ENCODE measurements around the gene PITPNC1. TPM values are rescaled to one million over a fixed set of nuclear protein-coding genes. Genes with fewer than 3 reads are reported as not detected.
A peak's percentile ranks its signal among the peaks of the same experiment; 100 is the strongest.

Gene PITPNC1
- polyA plus RNA-seq (2012; rRNA removed): 14.0 and 18.4 TPM in 2 replicates
- 23.1 and 29.2 TPM in 2 replicates for polyA plus RNA-seq (2012; cell fraction: cytosol; rRNA removed)
- 10.6 and 14.8 TPM in 2 replicates for polyA plus RNA-seq (2012; cell fraction: nucleus; rRNA removed)

DNA sequence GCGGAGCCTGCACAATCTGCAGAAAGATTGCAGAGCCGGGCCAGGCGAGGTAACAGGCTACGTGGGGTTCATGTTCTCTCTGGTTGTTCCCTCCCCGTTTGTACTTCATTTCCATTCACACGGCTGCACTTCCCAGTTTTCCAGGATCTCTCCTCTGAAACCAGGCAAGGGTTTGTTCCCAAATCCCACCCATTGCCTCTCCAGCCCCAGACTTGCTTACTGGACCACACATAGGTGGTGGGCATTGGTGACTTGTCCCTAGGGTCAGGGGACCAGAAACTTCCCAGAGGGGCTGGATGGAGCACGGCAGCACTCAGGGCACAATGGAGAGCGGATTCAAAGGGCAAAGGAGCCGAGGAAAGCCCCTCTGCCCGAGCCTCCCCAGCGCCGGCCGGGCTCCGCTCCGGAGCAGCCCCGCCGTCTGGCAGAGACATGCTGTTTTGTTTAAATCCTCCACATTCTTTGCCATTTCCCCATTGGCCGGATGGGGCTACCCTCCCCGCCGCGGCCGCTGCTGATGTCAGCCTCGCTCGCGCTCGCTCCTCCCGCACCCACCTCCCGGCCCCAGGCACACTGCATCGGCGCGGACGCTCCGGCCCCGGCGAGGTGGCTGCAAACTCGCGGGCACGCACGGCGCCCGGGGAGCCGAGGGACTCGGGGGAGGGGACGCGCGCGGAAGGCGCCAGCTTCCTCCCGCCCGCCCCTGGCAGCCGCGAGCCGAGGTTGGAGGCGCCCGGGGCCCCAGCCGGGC is at the start of gene PITPNC1:
PITPNC1 (plus strand) TSS at position 545 of the 751 bp plus-strand sequence.
- ChIA-PET CTCF (interaction anchor here (0.6 to 10.1 kb wide), 31 partner anchors 11 to 1179 kb away, joined by 3 to 284 read pairs (median 13); partner anchors contain the start of genes NOL11 and PSMD12), POLR2A (interaction anchor here (1.6 to 3.3 kb wide), 3 partner anchors 11 to 341 kb away, joined by 4 to 17 read pairs (median 6); partner anchors contain the start of gene NOL11)
- peak within 1 kb of the TSS; percentile 69 for H2AFZ ChIP-seq (ENCODE audit: low read depth)
- peak; percentile 94 for DNase-seq
- H3K9ac ChIP-seq: peak within 1 kb of the TSS; percentile 85
- peaks cover 16 to 21% of the 10 kb centered on the region in 2 experiments; a peak in 3 of 4 replicates for H3K4me1 ChIP-seq (ENCODE audit: control insufficient read depth in 1 of 2, insufficient read depth in 2 of 2, low read depth in 1 of 2, low read length in 1 of 2)
- no peaks in the 10 kb centered on the region for H3K27me3 ChIP-seq (ENCODE audit: insufficient read depth)
- no peaks in the 10 kb centered on the region for H3K36me3 ChIP-seq (replicated peaks in 1 of 2; ENCODE audit: control insufficient read depth in 1 of 2, insufficient read depth in 2 of 2, low read length in 1 of 2)
- peak within 1 kb of the TSS; percentile 97 to 98 for H3K27ac ChIP-seq (ENCODE audit: low read depth in 2 of 2, low read length in 1 of 2)
- peak within 1 kb of the TSS; percentile 74 to 95 for H3K4me3 ChIP-seq (ENCODE audit: low read depth in 2 of 2, low read length in 1 of 2)
- no peaks in the 10 kb centered on the region for H4K20me1 ChIP-seq (ENCODE audit: insufficient read depth)
- H3K9me2 ChIP-seq: no peaks in the 10 kb centered on the region
- peaks cover 22% of the 10 kb centered on the region for H3F3A ChIP-seq (replicated peaks; ENCODE audit: insufficient read depth)
- peak within 1 kb of the TSS; percentile 97 for H3K4me2 ChIP-seq
- WGBS (ENCODE audit: low lambda C conversion rate): 1% methylated on average over 40 of the region's 56 CpGs
- H3K9me3 ChIP-seq: no peaks in the 10 kb centered on the region
- TF ChIP-seq NRF1 (IDR thresholded peaks at IDR 0.05; ENCODE audit: low read depth, low read length) (peak; percentile 30; the same call in 1 of the 2 replicates), CHD2 (IDR thresholded peaks at IDR 0.05; ENCODE audit: low read length, partially characterized antibody) (peak; percentile 63), GATA2 (CRISPR knock-in tag; IDR thresholded peaks at IDR 0.05) (no peak), FOSL2 (IDR thresholded peaks at IDR 0.05; ENCODE audit: borderline replicate concordance, low read depth) (no peak; the same call in 1 of the 2 replicates), TAF1 (IDR thresholded peaks at IDR 0.05; ENCODE audit: borderline replicate concordance, low read depth, low read length) (peak; percentile 89), TEAD4 (IDR thresholded peaks at IDR 0.05; ENCODE audit: borderline replicate concordance, insufficient read depth) (peak; percentile 51; the same call in 1 of the 2 replicates), MXI1 (IDR thresholded peaks at IDR 0.05; ENCODE audit: low read depth, low read length) (peak; percentile 94), RFX5 (IDR thresholded peaks at IDR 0.05; ENCODE audit: low read length) (peak; percentile 21; the same call in 1 of the 2 replicates), RCOR1 (IDR thresholded peaks at IDR 0.05; ENCODE audit: low read length) (no peak), RAD21 (IDR thresholded peaks at IDR 0.05; ENCODE audit: low read length) (0 out of 2 replicates have a peak, but pooled peaks have one; percentile 16), FOXM1 (IDR thresholded peaks at IDR 0.05; ENCODE audit: low read depth) (peak; percentile 19; the same call in 1 of the 2 replicates), ELF1 (IDR thresholded peaks at IDR 0.05) (no peak), SIN3A (IDR thresholded peaks at IDR 0.05; ENCODE audit: borderline replicate concordance, low read depth, low read length) (peak; percentile 95), RXRA (IDR thresholded peaks at IDR 0.05; ENCODE audit: borderline replicate concordance, low read depth) (peak; percentile 24; the same call in 1 of the 2 replicates), TCF12 (IDR thresholded peaks at IDR 0.05) (peak; percentile 56), MEF2A (IDR thresholded peaks at IDR 0.05; ENCODE audit: borderline replicate concordance, low read depth) (no peak), NFIC (IDR thresholded peaks at IDR 0.05; ENCODE audit: borderline replicate concordance) (no peak; the same call in 1 of the 2 replicates), FOXJ3 (CRISPR knock-in tag; IDR thresholded peaks at IDR 0.05) (no peak), POLR2AphosphoS5 (IDR thresholded peaks at IDR 0.05; ENCODE audit: low read depth, low read length) (peak; percentile 74)
- TF ChIP-seq, protein P1, sequence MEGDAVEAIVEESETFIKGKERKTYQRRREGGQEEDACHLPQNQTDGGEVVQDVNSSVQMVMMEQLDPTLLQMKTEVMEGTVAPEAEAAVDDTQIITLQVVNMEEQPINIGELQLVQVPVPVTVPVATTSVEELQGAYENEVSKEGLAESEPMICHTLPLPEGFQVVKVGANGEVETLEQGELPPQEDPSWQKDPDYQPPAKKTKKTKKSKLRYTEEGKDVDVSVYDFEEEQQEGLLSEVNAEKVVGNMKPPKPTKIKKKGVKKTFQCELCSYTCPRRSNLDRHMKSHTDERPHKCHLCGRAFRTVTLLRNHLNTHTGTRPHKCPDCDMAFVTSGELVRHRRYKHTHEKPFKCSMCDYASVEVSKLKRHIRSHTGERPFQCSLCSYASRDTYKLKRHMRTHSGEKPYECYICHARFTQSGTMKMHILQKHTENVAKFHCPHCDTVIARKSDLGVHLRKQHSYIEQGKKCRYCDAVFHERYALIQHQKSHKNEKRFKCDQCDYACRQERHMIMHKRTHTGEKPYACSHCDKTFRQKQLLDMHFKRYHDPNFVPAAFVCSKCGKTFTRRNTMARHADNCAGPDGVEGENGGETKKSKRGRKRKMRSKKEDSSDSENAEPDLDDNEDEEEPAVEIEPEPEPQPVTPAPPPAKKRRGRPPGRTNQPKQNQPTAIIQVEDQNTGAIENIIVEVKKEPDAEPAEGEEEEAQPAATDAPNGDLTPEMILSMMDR (IDR thresholded peaks at IDR 0.05): no peak
- TF ChIP-seq, protein P2, sequence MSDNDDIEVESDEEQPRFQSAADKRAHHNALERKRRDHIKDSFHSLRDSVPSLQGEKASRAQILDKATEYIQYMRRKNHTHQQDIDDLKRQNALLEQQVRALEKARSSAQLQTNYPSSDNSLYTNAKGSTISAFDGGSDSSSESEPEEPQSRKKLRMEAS (IDR thresholded peaks at IDR 0.05; ENCODE audit: low read depth): peak; percentile 85; the same call in 1 of the 2 replicates
- TF ChIP-seq, protein P3, sequence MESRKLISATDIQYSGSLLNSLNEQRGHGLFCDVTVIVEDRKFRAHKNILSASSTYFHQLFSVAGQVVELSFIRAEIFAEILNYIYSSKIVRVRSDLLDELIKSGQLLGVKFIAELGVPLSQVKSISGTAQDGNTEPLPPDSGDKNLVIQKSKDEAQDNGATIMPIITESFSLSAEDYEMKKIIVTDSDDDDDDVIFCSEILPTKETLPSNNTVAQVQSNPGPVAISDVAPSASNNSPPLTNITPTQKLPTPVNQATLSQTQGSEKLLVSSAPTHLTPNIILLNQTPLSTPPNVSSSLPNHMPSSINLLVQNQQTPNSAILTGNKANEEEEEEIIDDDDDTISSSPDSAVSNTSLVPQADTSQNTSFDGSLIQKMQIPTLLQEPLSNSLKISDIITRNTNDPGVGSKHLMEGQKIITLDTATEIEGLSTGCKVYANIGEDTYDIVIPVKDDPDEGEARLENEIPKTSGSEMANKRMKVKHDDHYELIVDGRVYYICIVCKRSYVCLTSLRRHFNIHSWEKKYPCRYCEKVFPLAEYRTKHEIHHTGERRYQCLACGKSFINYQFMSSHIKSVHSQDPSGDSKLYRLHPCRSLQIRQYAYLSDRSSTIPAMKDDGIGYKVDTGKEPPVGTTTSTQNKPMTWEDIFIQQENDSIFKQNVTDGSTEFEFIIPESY (IDR thresholded peaks at IDR 0.05; ENCODE audit: borderline replicate concordance, low read depth): no peak
- TF ChIP-seq, protein P4, sequence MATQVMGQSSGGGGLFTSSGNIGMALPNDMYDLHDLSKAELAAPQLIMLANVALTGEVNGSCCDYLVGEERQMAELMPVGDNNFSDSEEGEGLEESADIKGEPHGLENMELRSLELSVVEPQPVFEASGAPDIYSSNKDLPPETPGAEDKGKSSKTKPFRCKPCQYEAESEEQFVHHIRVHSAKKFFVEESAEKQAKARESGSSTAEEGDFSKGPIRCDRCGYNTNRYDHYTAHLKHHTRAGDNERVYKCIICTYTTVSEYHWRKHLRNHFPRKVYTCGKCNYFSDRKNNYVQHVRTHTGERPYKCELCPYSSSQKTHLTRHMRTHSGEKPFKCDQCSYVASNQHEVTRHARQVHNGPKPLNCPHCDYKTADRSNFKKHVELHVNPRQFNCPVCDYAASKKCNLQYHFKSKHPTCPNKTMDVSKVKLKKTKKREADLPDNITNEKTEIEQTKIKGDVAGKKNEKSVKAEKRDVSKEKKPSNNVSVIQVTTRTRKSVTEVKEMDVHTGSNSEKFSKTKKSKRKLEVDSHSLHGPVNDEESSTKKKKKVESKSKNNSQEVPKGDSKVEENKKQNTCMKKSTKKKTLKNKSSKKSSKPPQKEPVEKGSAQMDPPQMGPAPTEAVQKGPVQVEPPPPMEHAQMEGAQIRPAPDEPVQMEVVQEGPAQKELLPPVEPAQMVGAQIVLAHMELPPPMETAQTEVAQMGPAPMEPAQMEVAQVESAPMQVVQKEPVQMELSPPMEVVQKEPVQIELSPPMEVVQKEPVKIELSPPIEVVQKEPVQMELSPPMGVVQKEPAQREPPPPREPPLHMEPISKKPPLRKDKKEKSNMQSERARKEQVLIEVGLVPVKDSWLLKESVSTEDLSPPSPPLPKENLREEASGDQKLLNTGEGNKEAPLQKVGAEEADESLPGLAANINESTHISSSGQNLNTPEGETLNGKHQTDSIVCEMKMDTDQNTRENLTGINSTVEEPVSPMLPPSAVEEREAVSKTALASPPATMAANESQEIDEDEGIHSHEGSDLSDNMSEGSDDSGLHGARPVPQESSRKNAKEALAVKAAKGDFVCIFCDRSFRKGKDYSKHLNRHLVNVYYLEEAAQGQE (IDR thresholded peaks at IDR 0.05; ENCODE audit: low read depth, low read length): peak; percentile 65; the same call in 1 of the 2 replicates
- H3K79me2 ChIP-seq (ENCODE audit: insufficient read depth): peaks cover 26% of the 10 kb centered on the region
